H9 (cell line): Measurements from ENCODE around the gene MRTFA. TPM values are rescaled to one million over a fixed set of nuclear protein-coding genes. Genes with fewer than 3 reads are reported as not detected.

Experiments used
- DNase-seq: peaks from one replicate; pipeline ENCODE4 v3.0.0-alpha.2; 2017
- H2AFZ ChIP-seq: one replicate; pipeline ENCODE4 v1.6.1; 2013; ENCODE audit warnings: mild to moderate bottlenecking, low read length, control low read depth, moderate library complexity
- H2AK5ac ChIP-seq: 2 replicates; pipeline ENCODE4 v1.6.1; 2013; ENCODE audit warnings: low read length, control low read depth, mixed read lengths; ENCODE audit not compliant: insufficient read length
- H2BK120ac ChIP-seq: one replicate; pipeline ENCODE4 v1.6.1; 2013; ENCODE audit warnings: low read depth, mild to moderate bottlenecking, low read length, control low read depth, inconsistent platforms; ENCODE audit not compliant: poor library complexity, severe bottlenecking
- H2BK12ac ChIP-seq: 2 replicates; pipeline ENCODE4 v1.6.1; 2013; ENCODE audit warnings: low read length, control low read depth, mixed read lengths, low read depth; ENCODE audit not compliant: insufficient read length
- H2BK15ac ChIP-seq: 2 replicates; pipeline ENCODE4 v1.6.1; 2013; ENCODE audit warnings: low read depth, low read length, control low read depth
- H2BK20ac ChIP-seq: one replicate; pipeline ENCODE4 v1.6.1; 2013; ENCODE audit warnings: low read depth, mild to moderate bottlenecking, low read length, control low read depth, inconsistent platforms; ENCODE audit not compliant: poor library complexity, severe bottlenecking
- H2BK5ac ChIP-seq: 2 replicates; pipeline ENCODE4 v1.6.1; 2013; ENCODE audit warnings: low read length, control low read depth, mixed read lengths; ENCODE audit not compliant: insufficient read length
- H3K14ac ChIP-seq: 2 replicates; pipeline ENCODE4 v1.6.1; 2013; ENCODE audit warnings: low read length, control low read depth; ENCODE audit not compliant: insufficient read depth
- H3K18ac ChIP-seq: 2 replicates; pipeline ENCODE4 v1.6.1; 2013; ENCODE audit warnings: low read depth, mild to moderate bottlenecking, mixed read lengths, low read length, control low read depth; ENCODE audit not compliant: insufficient read length
- H3K23ac ChIP-seq: 2 replicates; pipeline ENCODE4 v1.6.1; 2013; ENCODE audit warnings: low read length, control low read depth, mixed read lengths, low read depth; ENCODE audit not compliant: insufficient read length
- H3K23me2 ChIP-seq: 2 replicates; pipeline ENCODE4 v1.6.1; 2013; ENCODE audit warnings: low read depth, mild to moderate bottlenecking, mixed read lengths, low read length, control low read depth; ENCODE audit not compliant: insufficient read length, poor library complexity, severe bottlenecking
- H3K27ac ChIP-seq: 2 replicates; pipeline ENCODE4 v1.5.1; 2013; ENCODE audit warnings: low read length, control low read depth, mixed read lengths, low read depth; ENCODE audit not compliant: insufficient read length
- H3K27me3 ChIP-seq: 2 replicates; pipeline ENCODE4 v1.6.1; 2013; ENCODE audit warnings: low read length, control low read depth, inconsistent platforms; ENCODE audit not compliant: insufficient read depth
- H3K4ac ChIP-seq: 2 replicates; pipeline ENCODE4 v1.6.1; 2013; ENCODE audit warnings: low read depth, mild to moderate bottlenecking, control low read depth, inconsistent platforms, low read length, moderate library complexity
- H3K4me1 ChIP-seq: 2 replicates; pipeline ENCODE4 v1.6.1; 2013; ENCODE audit warnings: low read length, control low read depth, inconsistent platforms; ENCODE audit not compliant: insufficient read depth
- H3K4me2 ChIP-seq: 2 replicates; pipeline ENCODE4 v1.6.1; 2013; ENCODE audit warnings: low read length, control low read depth, mixed read lengths; ENCODE audit not compliant: insufficient read length, insufficient read depth
- H3K56ac ChIP-seq: 2 replicates; pipeline ENCODE4 v1.6.1; 2013; ENCODE audit warnings: low read depth, mild to moderate bottlenecking, mixed read lengths, low read length, control low read depth; ENCODE audit not compliant: insufficient read length
- H3K79me1 ChIP-seq: 2 replicates; pipeline ENCODE4 v1.6.1; 2013; ENCODE audit warnings: low read depth, mild to moderate bottlenecking, moderate library complexity, low read length, control low read depth, inconsistent platforms; ENCODE audit not compliant: insufficient read depth, poor library complexity, severe bottlenecking
- H3K79me2 ChIP-seq: 2 replicates; pipeline ENCODE4 v1.6.1; 2013; ENCODE audit warnings: low read length, control low read depth, inconsistent platforms; ENCODE audit not compliant: insufficient read depth
- H3K9ac ChIP-seq: 2 replicates; pipeline ENCODE4 v1.6.1; 2013; ENCODE audit warnings: low read length, control low read depth, mixed read lengths; ENCODE audit not compliant: insufficient read length; ENCODE audit errors: extremely low read depth
- H3K9me3 ChIP-seq: one replicate; pipeline ENCODE4 v1.6.1; 2013; ENCODE audit warnings: low read depth, low read length, inconsistent platforms; ENCODE audit not compliant: control insufficient read depth
- H3T11ph ChIP-seq: one replicate; pipeline ENCODE4 v1.6.1; 2013; ENCODE audit warnings: mild to moderate bottlenecking, low read length, control low read depth, inconsistent platforms
- H4K20me1 ChIP-seq: one replicate; pipeline ENCODE4 v1.6.1; 2013; ENCODE audit not compliant: control insufficient read depth, insufficient read length, insufficient read depth
- H4K5ac ChIP-seq: 2 replicates; pipeline ENCODE4 v1.6.1; 2013; ENCODE audit warnings: low read depth, mild to moderate bottlenecking, mixed read lengths, low read length, control low read depth; ENCODE audit not compliant: insufficient read length
- H4K8ac ChIP-seq: replicated peaks from 2 replicates; pipeline ENCODE4 v1.6.1; 2013; ENCODE audit warnings: low read length, control low read depth, mixed read lengths, low read depth; ENCODE audit not compliant: insufficient read length
- H4K91ac ChIP-seq: 2 replicates; pipeline ENCODE4 v1.6.1; 2013; ENCODE audit warnings: low read depth, mild to moderate bottlenecking, moderate library complexity, mixed read lengths, low read length, control low read depth; ENCODE audit not compliant: insufficient read length
- H3K27ac Mint-ChIP-seq, 3 experiments: 2 replicates in 2 of 3; 3 replicates in 1 of 3; pipeline ENCODE4 v1.8.0; 2020 to 2021; ENCODE audit warnings: mixed read lengths in 3 of 3, mild to moderate bottlenecking in 1 of 3, moderate library complexity in 1 of 3
- H3K27me3 Mint-ChIP-seq: 2 replicates; pipeline ENCODE4 v1.8.0; 2021; ENCODE audit warnings: low read depth, mild to moderate bottlenecking, moderate library complexity, mixed read lengths
- H3K36me3 Mint-ChIP-seq, 3 experiments: 2 replicates in 2 of 3; 3 replicates in 1 of 3; pipeline ENCODE4 v1.8.0; 2020 to 2021; ENCODE audit warnings: low read depth in 3 of 3, mixed read lengths in 3 of 3; ENCODE audit not compliant: insufficient read depth in 1 of 3
- H3K4me1 Mint-ChIP-seq, 2 experiments: 2 replicates each; pipeline ENCODE4 v1.8.0; 2020; ENCODE audit warnings: mixed read lengths in 2 of 2
- H3K4me3 Mint-ChIP-seq, 2 experiments: 2 replicates in 1 of 2; 3 replicates in 1 of 2; pipeline ENCODE4 v1.8.0; 2020 to 2021; ENCODE audit warnings: mild to moderate bottlenecking in 2 of 2, mixed read lengths in 2 of 2, moderate library complexity in 1 of 2
- H3K9me3 Mint-ChIP-seq, 2 experiments: 2 replicates in 1 of 2; 3 replicates in 1 of 2; pipeline ENCODE4 v1.8.0; 2020; ENCODE audit warnings: mild to moderate bottlenecking in 2 of 2, mixed read lengths in 2 of 2, moderate library complexity in 1 of 2
- WGBS: extraction: QIAGEN DNeasy Blood & Tissue Kit; methylation state at CpG from one replicate; pipeline ENCODE4 v1.1.7; 2013; ENCODE audit warnings: missing lambda C conversion rate, low lambda C conversion rate, mixed read lengths; ENCODE audit not compliant: insufficient read length; ENCODE audit errors: extremely low coverage; 5-methylcytosine and 5-hydroxymethylcytosine counted together
- total RNA-seq: library from RNA; stranded (reverse); gene quantifications from 2 replicates; pipeline ENCODE4 v1.2.1, GENCODE V29; 2021
- TF ChIP-seq, protein P1 (sequence below): fragments of 200-600 bp; sonication (generic); conservative IDR thresholded peaks from 3 replicates; pipeline ENCODE4 v1.8.0; 2021; ENCODE audit warnings: antibody characterized with exemption, mild to moderate bottlenecking

Gene MRTFA
- total RNA-seq, 1 experiment from 2014 or later = 38.1 TPM

DNA sequence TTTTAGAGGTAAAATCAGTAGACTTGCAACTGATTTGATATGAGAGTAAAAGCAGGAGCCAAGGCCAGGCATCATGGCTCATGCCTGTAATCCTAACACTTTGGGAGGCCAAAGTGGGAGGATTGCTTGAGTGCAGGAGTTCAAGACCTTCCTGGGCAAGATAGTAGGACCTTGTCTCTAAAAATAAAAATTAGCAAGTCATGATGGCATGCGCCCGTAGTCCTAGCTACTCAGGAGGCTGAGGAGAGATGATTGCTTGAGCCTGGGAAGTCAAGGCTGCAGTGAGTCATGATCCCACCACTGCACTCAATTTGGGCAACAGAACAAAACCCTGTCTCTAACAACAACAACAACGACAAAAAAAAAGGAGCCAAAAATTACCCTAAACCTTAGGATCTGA lies 252.6 kb downstream of the MRTFA start:
- peak overlapping the region in 2 of 3 experiments; percentile 6 to 11; a peak in 3 of 7 replicates for H3K27ac Mint-ChIP-seq
- Histone ChIP-seq H3K4me2 (no peak overlapping the region), H4K8ac (no peak overlapping the region)

More for the DNA sequence above, 252.6 kb downstream of the MRTFA start:
- Histone ChIP-seq H3K4ac (no peak overlapping the region), H2BK12ac (no peak overlapping the region), H2AFZ (no peak overlapping the region), H3K14ac (no peak overlapping the region), H2BK5ac (no peak overlapping the region), H4K20me1 (no peaks in the 10 kb centered on the region), H3K79me1 (no peaks in the 10 kb centered on the region), H3K4me1 (no peaks in the 10 kb centered on the region), H4K91ac (no peak overlapping the region), H3K23ac (no peak overlapping the region), H3T11ph (no peak overlapping the region), H2BK15ac (no peak overlapping the region), H3K23me2 (no peaks in the 10 kb centered on the region), H2BK120ac (no peak overlapping the region), H3K18ac (no peak overlapping the region), H3K9me3 (no peaks in the 10 kb centered on the region), H4K5ac (no peak overlapping the region), H3K27ac (no peak overlapping the region), H3K27me3 (no peaks in the 10 kb centered on the region), H2AK5ac (no peak overlapping the region), H3K9ac (no peak overlapping the region), H3K56ac (no peak overlapping the region), H2BK20ac (no peak overlapping the region), H3K79me2 (peaks cover 4% of the 10 kb centered on the region; the same call in 1 of the 2 replicates)
- no peak for DNase-seq
- Mint-ChIP-seq H3K4me3 (no peak overlapping the region), H3K4me1 (peaks cover 0 to 10% of the 10 kb centered on the region in 2 experiments), H3K9me3 (no peaks in the 10 kb centered on the region), H3K36me3 (peaks cover 0 to 3% (median 0%) of the 10 kb centered on the region in 3 experiments; a peak in 4 of 7 replicates), H3K27me3 (no peaks in the 10 kb centered on the region)
- TF ChIP-seq, protein P1, sequence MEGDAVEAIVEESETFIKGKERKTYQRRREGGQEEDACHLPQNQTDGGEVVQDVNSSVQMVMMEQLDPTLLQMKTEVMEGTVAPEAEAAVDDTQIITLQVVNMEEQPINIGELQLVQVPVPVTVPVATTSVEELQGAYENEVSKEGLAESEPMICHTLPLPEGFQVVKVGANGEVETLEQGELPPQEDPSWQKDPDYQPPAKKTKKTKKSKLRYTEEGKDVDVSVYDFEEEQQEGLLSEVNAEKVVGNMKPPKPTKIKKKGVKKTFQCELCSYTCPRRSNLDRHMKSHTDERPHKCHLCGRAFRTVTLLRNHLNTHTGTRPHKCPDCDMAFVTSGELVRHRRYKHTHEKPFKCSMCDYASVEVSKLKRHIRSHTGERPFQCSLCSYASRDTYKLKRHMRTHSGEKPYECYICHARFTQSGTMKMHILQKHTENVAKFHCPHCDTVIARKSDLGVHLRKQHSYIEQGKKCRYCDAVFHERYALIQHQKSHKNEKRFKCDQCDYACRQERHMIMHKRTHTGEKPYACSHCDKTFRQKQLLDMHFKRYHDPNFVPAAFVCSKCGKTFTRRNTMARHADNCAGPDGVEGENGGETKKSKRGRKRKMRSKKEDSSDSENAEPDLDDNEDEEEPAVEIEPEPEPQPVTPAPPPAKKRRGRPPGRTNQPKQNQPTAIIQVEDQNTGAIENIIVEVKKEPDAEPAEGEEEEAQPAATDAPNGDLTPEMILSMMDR = no peak
- no CpG with 5 or more reads among the region's 3 CpGs for WGBS
